HL-60 (cell line): ENCODE results near the gene OR2H2.

Experiments
- DNase-seq, 2 experiments: peaks; one replicate each; pipeline ENCODE4 v3.0.0-alpha.2; 2010 to 2020; ENCODE audit warnings: low read depth in 1 of 2, low spot score in 1 of 2
- H3K27ac ChIP-seq: fragments of 250-450 bp; sonication (Bioruptor Pico); replicated peaks from 2 replicates; pipeline ENCODE4 v1.5.1; 2020; ENCODE audit warnings: mild to moderate bottlenecking, moderate library complexity
- H3K27me3 ChIP-seq: fragments of 250-450 bp; sonication (Bioruptor Pico); 2 replicates; pipeline ENCODE4 v1.5.1; 2021; ENCODE audit warnings: mild to moderate bottlenecking, moderate library complexity; ENCODE audit not compliant: insufficient read depth, poor library complexity, severe bottlenecking
- H3K4me3 ChIP-seq: replicated peaks from 2 replicates; pipeline ENCODE4 v1.5.1; 2011; ENCODE audit warnings: mild to moderate bottlenecking, control low read depth, low read length; ENCODE audit not compliant: insufficient read depth
- GABPA ChIP-seq: IDR thresholded peaks from 2 replicates; pipeline ENCODE4 v1.6.1; 2012; ENCODE audit warnings: low read depth
- POLR2AphosphoS5 ChIP-seq: IDR thresholded peaks from 2 replicates; pipeline ENCODE4 v1.6.1; 2012; ENCODE audit warnings: low read depth
- SPI1 ChIP-seq: IDR thresholded peaks from 2 replicates; pipeline ENCODE4 v1.6.1; 2012; ENCODE audit warnings: low read depth, mild to moderate bottlenecking, borderline replicate concordance
- TF ChIP-seq, protein P1 (sequence below): IDR thresholded peaks from 2 replicates; pipeline ENCODE4 v1.6.1; 2012; ENCODE audit warnings: low read depth; ENCODE audit not compliant: insufficient replicate concordance
- TF ChIP-seq, protein P2 (sequence below): IDR thresholded peaks from one replicate; pipeline ENCODE4 v1.5.1; 2011; ENCODE audit warnings: low read length, control low read depth, inconsistent platforms; ENCODE audit not compliant: insufficient read depth

Gene OR2H2

GRCh38 chr6:29637247-29637646 lies 52.3 kb downstream of the OR2H2 start:
- H3K27me3 ChIP-seq = peaks cover 16% of the 10 kb centered on the region
- DNase-seq = no peak
- H3K27ac ChIP-seq = no peak overlapping the region
- TF ChIP-seq, protein P1, sequence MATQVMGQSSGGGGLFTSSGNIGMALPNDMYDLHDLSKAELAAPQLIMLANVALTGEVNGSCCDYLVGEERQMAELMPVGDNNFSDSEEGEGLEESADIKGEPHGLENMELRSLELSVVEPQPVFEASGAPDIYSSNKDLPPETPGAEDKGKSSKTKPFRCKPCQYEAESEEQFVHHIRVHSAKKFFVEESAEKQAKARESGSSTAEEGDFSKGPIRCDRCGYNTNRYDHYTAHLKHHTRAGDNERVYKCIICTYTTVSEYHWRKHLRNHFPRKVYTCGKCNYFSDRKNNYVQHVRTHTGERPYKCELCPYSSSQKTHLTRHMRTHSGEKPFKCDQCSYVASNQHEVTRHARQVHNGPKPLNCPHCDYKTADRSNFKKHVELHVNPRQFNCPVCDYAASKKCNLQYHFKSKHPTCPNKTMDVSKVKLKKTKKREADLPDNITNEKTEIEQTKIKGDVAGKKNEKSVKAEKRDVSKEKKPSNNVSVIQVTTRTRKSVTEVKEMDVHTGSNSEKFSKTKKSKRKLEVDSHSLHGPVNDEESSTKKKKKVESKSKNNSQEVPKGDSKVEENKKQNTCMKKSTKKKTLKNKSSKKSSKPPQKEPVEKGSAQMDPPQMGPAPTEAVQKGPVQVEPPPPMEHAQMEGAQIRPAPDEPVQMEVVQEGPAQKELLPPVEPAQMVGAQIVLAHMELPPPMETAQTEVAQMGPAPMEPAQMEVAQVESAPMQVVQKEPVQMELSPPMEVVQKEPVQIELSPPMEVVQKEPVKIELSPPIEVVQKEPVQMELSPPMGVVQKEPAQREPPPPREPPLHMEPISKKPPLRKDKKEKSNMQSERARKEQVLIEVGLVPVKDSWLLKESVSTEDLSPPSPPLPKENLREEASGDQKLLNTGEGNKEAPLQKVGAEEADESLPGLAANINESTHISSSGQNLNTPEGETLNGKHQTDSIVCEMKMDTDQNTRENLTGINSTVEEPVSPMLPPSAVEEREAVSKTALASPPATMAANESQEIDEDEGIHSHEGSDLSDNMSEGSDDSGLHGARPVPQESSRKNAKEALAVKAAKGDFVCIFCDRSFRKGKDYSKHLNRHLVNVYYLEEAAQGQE = no peak
- TF ChIP-seq, protein P2, sequence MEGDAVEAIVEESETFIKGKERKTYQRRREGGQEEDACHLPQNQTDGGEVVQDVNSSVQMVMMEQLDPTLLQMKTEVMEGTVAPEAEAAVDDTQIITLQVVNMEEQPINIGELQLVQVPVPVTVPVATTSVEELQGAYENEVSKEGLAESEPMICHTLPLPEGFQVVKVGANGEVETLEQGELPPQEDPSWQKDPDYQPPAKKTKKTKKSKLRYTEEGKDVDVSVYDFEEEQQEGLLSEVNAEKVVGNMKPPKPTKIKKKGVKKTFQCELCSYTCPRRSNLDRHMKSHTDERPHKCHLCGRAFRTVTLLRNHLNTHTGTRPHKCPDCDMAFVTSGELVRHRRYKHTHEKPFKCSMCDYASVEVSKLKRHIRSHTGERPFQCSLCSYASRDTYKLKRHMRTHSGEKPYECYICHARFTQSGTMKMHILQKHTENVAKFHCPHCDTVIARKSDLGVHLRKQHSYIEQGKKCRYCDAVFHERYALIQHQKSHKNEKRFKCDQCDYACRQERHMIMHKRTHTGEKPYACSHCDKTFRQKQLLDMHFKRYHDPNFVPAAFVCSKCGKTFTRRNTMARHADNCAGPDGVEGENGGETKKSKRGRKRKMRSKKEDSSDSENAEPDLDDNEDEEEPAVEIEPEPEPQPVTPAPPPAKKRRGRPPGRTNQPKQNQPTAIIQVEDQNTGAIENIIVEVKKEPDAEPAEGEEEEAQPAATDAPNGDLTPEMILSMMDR = no peak
- TF ChIP-seq GABPA (no peak), SPI1 (no peak), POLR2AphosphoS5 (no peak)
- H3K4me3 ChIP-seq = no peak overlapping the region
